OCI-LY3 (cell line): ENCODE measurements around the gene EPN2.

Experiments used
- EZH2phosphoT487 ChIP-seq: fragments of 200-600 bp; shearing (Covaris generic); IDR thresholded peaks from 2 replicates; pipeline ENCODE4 v1.6.1; 2018; ENCODE audit warnings: antibody characterized with exemption, mixed run types, low read depth
- TF ChIP-seq, protein P1 (sequence below): fragments of 200-600, 300-600 bp; sonication (generic); IDR thresholded peaks from 2 replicates; pipeline ENCODE4 v1.5.1; 2014; ENCODE audit warnings: antibody characterized with exemption, low read length, low read depth

DNA sequence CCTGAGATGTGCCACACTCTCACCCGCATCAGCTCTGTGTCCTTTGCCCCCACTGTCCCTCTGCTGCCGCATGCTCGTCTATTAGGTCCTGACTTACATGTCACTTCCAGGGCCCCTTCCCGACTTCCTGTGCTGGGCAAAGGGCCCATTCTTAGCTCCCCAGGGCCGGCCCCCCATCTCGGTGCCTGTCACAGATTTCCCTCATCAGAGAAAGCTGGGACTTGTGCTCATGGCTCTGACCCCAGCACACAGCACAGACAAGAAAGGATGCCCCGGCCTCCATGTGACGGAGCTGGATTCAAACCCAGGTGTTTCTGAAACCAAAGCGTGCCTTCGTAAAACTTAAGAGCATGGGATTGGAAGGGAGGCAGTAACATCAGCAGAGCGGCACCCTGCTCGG lies 135.3 kb downstream of the EPN2 start:
- TF ChIP-seq, protein P1, sequence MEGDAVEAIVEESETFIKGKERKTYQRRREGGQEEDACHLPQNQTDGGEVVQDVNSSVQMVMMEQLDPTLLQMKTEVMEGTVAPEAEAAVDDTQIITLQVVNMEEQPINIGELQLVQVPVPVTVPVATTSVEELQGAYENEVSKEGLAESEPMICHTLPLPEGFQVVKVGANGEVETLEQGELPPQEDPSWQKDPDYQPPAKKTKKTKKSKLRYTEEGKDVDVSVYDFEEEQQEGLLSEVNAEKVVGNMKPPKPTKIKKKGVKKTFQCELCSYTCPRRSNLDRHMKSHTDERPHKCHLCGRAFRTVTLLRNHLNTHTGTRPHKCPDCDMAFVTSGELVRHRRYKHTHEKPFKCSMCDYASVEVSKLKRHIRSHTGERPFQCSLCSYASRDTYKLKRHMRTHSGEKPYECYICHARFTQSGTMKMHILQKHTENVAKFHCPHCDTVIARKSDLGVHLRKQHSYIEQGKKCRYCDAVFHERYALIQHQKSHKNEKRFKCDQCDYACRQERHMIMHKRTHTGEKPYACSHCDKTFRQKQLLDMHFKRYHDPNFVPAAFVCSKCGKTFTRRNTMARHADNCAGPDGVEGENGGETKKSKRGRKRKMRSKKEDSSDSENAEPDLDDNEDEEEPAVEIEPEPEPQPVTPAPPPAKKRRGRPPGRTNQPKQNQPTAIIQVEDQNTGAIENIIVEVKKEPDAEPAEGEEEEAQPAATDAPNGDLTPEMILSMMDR: no peak
- no peak for TF ChIP-seq EZH2phosphoT487
